Mucosa of descending colon (tissue), 3 donors: ENCODE results near the gene SSH2. TPM values are rescaled to one million over a fixed set of nuclear protein-coding genes. Genes with fewer than 3 reads are reported as not detected.
A peak's percentile ranks its signal among the peaks of the same experiment; 100 is the strongest.

Source experiments
- ATAC-seq: fragments of 200-7000 bp; cut with Tn5 transposase; one replicate; pipeline ENCODE4 v1.9.1; 2020; ENCODE audit warnings: mild to moderate bottlenecking, moderate library complexity
- DNase-seq, 3 donors: peaks; one replicate each; pipeline ENCODE4 v3.0.0-alpha.2; 2020
- H3K36me3 ChIP-seq: fragments of 200-600 bp; one replicate; pipeline ENCODE4 v1.8.0; 2021; ENCODE audit warnings: low read depth, mild to moderate bottlenecking
- H3K4me1 ChIP-seq: fragments of 200-600 bp; one replicate; pipeline ENCODE4 v1.8.0; 2021; ENCODE audit warnings: low read depth, mild to moderate bottlenecking
- H3K4me3 ChIP-seq: fragments of 200-600 bp; one replicate; pipeline ENCODE4 v1.8.0; 2021; ENCODE audit warnings: mild to moderate bottlenecking
- H3K9me3 ChIP-seq: fragments of 200-600 bp; one replicate; pipeline ENCODE4 v1.8.0; 2021; ENCODE audit warnings: mild to moderate bottlenecking
- intact Hi-C, 2 donors: fragments of 100-400 bp; cut with DNase I in 1 of 2; cut with micrococcal nuclease in 1 of 2; formaldehyde crosslinking; loops; one replicate each; pipeline versions ENCODE4 v1.11.0 to v1.11.1; 2022; cut with DNase I, micrococcal nuclease
- total RNA-seq, 3 donors: library from RNA; stranded (reverse); fragmentation: NEBNext Ultra II Directional in 2 of 3; extraction: Animal tissue kit (Norgen Biotek cat#: 25700) in 2 of 3; gene quantifications; one replicate each; pipeline versions ENCODE4 v1.2.1 to v1.2.4, GENCODE V29; 2021 to 2023
- TF ChIP-seq, protein P1 (sequence below): fragments of 200-600 bp; IDR thresholded peaks from one replicate; pipeline ENCODE4 v1.8.0; 2022; ENCODE audit warnings: antibody characterized with exemption, mild to moderate bottlenecking
- donor health status: DM: no; HTN: no; CAD: no; lungs with moderate emphysema.
- donor health status: DM: no; HTN: no; CAD: no.
- donor health status: DM: no; HTN: yes; CAD: no.

SSH2 gene
- total RNA-seq, 3 donors from 2014 or later: 32.1 to 47.8 (median 40.8) TPM

DNA sequence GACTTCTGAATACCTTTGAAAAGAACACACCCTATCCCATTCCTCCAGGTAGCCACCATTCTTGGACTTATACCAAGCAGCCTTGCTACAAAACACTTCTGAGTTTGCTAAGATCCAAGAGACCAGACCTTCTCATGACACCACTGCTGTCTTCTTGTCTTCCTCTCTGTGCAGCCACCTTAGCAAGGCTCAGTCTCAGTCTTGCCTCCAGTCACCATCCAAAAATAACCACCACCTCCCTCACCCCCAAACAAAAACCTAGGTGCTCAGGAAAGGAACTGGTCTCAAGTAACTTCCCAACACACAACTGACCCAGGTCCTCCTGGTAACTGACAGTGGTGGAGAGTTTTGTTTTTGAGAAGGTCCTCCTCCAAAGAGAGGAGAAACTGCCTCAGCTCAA lies 216.4 kb downstream of the SSH2 start:
- ATAC-seq (peak; percentile 18), DNase-seq (no peak)
- Histone ChIP-seq H3K9me3 (no peaks in the 10 kb centered on the region), H3K36me3 (no peaks in the 10 kb centered on the region), H3K4me3 (no peak overlapping the region), H3K4me1 (no peaks in the 10 kb centered on the region)
- TF ChIP-seq, protein P1, sequence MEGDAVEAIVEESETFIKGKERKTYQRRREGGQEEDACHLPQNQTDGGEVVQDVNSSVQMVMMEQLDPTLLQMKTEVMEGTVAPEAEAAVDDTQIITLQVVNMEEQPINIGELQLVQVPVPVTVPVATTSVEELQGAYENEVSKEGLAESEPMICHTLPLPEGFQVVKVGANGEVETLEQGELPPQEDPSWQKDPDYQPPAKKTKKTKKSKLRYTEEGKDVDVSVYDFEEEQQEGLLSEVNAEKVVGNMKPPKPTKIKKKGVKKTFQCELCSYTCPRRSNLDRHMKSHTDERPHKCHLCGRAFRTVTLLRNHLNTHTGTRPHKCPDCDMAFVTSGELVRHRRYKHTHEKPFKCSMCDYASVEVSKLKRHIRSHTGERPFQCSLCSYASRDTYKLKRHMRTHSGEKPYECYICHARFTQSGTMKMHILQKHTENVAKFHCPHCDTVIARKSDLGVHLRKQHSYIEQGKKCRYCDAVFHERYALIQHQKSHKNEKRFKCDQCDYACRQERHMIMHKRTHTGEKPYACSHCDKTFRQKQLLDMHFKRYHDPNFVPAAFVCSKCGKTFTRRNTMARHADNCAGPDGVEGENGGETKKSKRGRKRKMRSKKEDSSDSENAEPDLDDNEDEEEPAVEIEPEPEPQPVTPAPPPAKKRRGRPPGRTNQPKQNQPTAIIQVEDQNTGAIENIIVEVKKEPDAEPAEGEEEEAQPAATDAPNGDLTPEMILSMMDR: no peak
- intact Hi-C loops: no loop called here

DNA sequence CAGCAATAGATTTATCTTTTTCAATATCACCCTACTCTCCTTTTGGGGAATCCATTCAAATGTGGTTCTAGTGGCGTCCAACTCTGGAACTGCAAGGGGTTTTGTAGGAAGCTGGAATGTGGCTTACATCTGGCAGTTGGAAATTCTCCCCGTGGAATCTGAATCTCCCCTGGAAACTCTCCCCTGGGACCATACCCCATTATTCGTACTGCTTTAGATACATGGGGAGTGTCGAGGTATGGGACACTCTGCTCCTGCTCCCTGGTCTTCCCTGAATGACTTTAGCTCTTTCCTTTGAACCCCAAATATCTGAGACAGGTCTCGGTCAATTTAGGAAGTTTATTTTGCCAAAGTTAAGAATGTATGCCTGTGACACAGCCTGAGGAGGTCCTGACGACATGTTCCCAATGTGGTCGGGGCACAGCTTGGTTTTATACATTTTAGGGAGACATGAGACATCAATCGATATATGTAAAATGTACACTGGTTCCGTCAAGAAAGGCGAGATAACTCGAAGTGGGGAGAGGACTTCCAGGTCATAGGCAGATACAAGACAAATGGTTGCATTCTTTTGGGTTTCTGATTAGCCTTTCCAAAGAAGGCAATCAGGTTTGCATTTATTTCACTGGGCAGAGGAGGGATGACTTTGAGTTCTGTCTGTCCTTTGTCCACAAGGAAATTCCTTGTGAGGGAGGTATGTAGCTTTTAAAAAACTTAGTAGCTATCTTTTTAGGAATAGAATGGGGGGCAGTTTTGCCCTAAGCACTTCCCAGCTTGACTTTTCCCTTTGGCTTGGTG lies 218.2 kb downstream of the SSH2 start:
- intact Hi-C loops: no loop called here
- no peak for ATAC-seq
- TF ChIP-seq, protein P1: no peak

DNA sequence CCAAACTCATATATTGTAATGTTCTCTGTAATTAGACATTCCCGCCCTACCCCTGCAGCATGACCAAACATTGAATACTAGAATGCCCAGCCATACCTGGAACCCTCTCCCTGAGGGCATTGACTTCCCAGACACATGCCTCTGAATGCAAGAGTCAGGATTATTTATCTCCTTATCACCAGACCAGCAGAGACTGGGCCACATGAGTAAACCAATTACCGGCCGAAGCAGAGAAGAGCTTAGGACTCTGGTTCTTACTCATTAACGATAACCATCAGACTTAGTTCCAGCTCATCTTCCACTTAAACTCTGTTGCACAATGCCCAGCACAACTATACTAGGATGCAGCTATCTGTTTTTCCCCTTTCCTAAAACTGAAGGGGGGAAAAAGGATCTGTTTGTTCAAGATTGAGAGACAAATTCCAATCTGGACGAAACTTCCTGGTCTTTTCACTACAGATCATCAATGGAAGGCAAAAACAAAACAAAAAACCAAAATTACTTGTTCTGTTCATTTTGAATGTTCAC lies 219.1 kb downstream of the SSH2 start:
- Histone ChIP-seq H3K4me3 (no peak overlapping the region), H3K9me3 (no peaks in the 10 kb centered on the region), H3K4me1 (peaks cover 3% of the 10 kb centered on the region), H3K36me3 (no peaks in the 10 kb centered on the region)
- ATAC-seq (no peak), DNase-seq (no peak)
- intact Hi-C loops: no loop called here
- TF ChIP-seq, protein P1: no peak

More for the DNA sequence above, 218.2 kb downstream of the SSH2 start:
- Histone ChIP-seq H3K4me1 (peaks cover 3% of the 10 kb centered on the region), H3K9me3 (no peaks in the 10 kb centered on the region), H3K36me3 (no peaks in the 10 kb centered on the region), H3K4me3 (no peak overlapping the region)
- DNase-seq: no peak

DNA sequence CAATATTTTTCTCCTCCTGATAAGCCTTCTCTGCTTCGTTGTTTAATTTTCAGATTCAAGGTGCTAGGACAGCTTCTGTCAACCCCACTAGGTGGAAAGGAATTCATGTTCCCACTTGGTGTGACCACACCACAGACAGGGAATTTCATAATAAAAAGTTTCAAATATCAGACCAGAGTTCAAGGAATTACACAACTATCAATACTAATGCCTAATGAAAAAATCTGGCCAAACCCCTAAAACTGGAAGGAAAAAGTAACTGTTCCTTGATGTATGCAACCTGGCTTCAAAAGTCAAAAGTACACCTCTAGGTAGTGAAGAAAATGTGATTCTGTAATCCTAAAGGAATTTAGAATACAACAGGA lies 219.5 kb downstream of the SSH2 start:
- H3K9me3 ChIP-seq: no peaks in the 10 kb centered on the region
- ATAC-seq (no peak), DNase-seq (no peak)
- peaks cover 3% of the 10 kb centered on the region for H3K4me1 ChIP-seq
- no peaks in the 10 kb centered on the region for H3K36me3 ChIP-seq
- TF ChIP-seq, protein P1: no peak
- intact Hi-C loops: no loop called here
- no peak overlapping the region for H3K4me3 ChIP-seq

DNA sequence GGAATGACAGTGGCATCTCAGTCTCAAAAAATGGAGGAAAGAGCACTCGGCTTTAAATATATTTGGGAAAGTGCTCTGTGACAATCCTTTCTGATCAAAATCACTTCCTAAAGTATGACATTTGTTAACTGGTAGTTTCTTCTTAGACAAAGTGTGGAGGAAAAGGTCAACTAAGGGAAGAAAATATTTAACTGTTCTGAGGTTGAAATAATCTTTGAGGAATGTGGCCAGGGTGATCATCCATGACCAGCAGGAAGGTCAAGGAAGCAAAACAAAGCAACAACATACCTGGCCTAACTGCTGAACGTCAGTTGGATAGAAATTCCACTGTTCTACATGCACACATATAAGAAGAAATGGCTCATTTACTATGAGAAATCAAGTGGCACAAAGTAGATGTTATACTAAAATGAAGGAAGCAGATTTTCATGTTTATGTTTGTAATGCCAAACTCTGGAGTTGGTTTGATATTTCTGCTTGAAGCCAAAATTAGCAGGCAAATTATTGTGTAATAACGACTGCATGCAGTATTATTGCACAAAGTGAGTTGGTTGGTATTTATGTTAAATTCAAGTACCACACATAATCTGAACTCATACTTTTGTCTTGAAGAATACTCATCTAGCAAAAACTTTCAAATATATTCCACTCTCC lies 220.0 kb downstream of the SSH2 start:
- H3K9me3 ChIP-seq: no peaks in the 10 kb centered on the region
- H3K4me3 ChIP-seq: no peak overlapping the region
- intact Hi-C loops: no loop called here
- peaks cover 3% of the 10 kb centered on the region for H3K4me1 ChIP-seq
- H3K36me3 ChIP-seq: no peaks in the 10 kb centered on the region
- DNase-seq (no peak), ATAC-seq (no peak)
- TF ChIP-seq, protein P1: no peak
